Kasumi-1 (cell line): ENCODE measurements around the gene LHPP.
"Not testable (repeated sequence)": the region's sequence is repeated elsewhere in the genome, so short reads cannot be mapped to it uniquely, and the experiment has no call there.

Experiments used
- DNase-seq, 2 experiments: peaks; one replicate each; lab custom pipeline; 2025; lab: John Stamatoyannopoulos, UW

LHPP gene

GRCh38 chr10:124606822-124607221 lies 145.2 kb downstream of the LHPP start:
- DNase-seq, result peak in 1 of 2 experiments; percentile 39

- DNase-seq, result no peak
These were observed 146.1 kb downstream of the LHPP start for GRCh38 chr10:124607693-124608092.

- DNase-seq, result no peak
These were observed 146.6 kb downstream of the LHPP start for GRCh38 chr10:124608093-124608721.

GRCh38 chr10:124609698-124610097 lies 148.1 kb downstream of the LHPP start:
- DNase-seq, result no peak

DNA sequence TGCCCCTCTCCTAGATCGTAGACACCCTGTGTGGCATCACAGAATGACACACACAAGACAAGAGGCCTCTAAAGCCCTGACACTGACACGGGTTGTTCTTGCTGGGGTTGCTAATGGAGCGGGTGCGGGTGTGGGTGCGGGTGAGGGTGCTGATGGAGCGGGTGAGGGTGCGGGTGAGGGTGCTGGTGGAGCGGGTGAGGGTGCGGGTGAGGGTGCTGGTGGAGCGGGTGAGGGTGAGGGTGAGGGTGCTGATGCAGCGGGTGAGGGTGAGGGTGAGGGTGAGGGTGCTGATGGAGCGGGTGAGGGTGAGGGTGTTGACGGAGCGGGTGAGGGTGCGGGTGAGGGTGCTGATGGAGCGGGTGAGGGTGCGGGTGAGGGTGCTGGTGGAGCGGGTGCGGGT lies 148.6 kb downstream of the LHPP start:
- DNase-seq, result not testable (repeated sequence)

GRCh38 chr10:124610851-124611250 lies 149.2 kb downstream of the LHPP start:
- DNase-seq, result not testable (repeated sequence)

- peak; percentile 93 to 97 for DNase-seq
These were observed 150.1 kb downstream of the LHPP start for GRCh38 chr10:124611738-124612137.

DNA sequence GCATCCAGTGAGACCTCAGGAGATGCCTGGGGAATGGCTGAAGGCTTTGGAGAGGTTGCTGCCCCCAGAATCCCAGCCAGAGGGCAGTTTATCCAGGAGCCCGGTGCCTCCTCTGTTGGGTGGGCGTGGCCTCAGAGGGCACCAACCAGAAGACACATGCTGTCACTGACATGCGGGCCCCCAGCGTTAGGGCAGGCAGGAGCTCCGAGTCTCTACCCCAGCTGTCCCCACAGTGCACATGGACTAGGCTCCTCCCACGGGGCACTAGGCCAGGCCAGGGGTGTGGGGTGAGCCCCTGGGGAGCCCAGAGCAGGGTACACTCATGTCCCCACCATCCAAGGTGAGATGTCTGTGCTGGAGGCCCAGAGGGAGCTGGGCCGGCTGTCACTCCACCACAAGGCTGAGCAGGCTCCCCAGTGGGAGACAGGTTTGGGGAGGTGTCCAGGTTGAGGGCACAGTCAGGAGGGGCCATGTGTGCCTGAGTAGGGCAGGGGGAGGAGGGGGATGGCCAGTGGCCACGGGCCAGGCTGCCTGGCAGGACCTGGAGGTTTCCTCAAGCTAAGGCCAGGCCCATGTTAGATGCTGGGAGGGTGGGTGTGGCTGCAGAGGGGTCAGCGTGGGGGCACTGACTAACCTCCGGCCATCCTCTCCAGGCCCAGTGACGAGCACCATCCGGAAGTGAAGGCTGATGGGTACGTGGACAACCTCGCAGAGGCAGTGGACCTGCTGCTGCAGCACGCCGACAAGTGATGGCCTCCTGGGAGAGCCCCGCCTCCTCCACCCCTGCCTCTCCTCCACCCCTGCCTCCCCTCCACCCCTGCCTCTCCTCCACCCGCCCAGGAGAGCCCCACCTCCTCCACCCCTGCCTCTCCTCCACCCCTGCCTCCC lies 151.2 kb downstream of the LHPP start:
- no peak for DNase-seq

- no peak for DNase-seq
These were observed 152.5 kb downstream of the LHPP start for GRCh38 chr10:124614003-124614659.

- no peak for DNase-seq
These were observed 153.6 kb downstream of the LHPP start for GRCh38 chr10:124615259-124615658.

DNA sequence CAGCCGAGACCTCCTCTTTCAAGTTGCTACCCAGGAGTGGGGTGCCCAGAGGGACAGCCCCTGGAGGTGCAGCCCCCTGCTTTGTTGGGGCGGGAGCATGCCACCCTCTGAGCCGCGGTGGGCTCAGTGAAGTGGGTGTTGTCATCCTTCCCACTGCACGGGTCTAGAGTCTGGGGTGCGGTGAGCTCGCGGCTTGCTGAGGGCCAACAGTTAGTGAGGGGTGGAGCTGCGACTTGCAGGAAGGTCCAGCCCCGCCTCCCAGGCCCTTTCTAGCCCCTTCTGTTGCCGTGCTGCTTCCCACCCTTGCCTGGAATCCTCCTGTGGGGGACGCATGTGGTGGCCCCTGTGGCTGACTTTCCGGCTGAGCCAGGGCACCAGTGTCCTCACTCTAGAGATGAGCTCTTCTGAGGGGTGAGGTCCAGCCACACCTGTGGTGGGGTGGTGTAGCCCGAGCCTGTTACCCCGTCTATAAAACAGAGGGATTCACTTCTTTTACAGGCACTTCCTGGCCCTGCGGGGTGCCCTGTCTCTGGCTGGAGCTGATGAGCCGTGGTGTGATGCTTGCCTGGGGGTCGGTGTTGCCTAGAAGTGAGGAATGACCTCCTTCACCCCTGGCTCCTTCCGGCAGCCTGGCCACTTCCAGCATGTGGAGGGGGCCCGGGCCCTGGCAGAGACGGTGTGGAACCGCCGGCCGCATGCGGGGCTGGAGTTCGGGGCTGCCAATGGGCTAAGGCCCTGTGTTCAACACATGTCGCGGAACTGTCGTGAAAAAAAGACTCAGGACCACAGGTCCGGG lies 154.6 kb downstream of the LHPP start:
- DNase-seq, result no peak

DNA sequence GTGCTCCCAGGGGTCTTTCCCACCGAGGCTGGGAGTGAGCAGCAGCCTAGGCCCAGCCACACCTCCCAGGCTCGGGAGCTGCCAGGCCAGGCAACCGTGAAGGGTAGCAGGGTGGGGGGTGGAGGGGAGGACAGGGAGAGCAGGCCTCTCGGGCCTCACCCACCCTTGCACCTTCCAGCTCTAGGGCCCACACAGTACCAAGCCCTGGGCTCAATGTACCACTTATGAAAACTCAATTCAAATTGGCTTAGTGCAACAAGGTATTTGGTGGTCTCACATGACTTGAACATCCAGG lies 155.2 kb downstream of the LHPP start:
- DNase-seq, result no peak

DNA sequence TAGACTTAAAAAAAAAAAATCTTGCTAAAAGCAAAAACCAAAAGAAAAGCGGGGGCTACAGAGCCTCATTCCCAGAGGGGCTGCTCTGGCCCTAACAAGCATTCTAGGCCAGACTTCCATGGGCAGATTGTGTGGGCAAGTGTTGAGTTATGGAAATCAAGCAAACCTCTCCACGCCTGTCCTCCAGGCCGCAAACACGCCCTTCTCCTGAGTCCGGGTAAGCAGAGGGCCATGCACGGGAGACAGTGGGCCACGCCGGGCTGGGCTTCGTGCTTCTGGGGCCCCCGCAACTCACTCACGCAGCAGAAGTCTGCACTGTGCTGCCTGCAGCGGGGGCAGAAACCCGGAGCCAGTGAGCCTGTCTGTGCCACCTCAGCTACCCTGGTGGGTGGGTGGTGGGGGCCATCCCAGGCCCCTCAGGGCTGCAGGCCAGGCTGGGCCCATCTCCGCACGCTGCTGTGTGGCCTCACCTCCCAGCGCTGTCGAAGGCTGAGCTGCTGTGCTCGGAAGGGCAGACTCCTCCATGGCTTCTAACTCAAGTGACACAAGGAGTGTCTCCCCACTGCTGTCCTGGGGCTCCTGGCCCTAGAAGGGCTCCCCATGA lies 156.9 kb downstream of the LHPP start:
- DNase-seq, result no peak

- peak; percentile 33 to 57 for DNase-seq
These were observed 157.6 kb downstream of the LHPP start for GRCh38 chr10:124619195-124619594.

GRCh38 chr10:124619802-124620490 lies 158.3 kb downstream of the LHPP start:
- no peak for DNase-seq

DNA sequence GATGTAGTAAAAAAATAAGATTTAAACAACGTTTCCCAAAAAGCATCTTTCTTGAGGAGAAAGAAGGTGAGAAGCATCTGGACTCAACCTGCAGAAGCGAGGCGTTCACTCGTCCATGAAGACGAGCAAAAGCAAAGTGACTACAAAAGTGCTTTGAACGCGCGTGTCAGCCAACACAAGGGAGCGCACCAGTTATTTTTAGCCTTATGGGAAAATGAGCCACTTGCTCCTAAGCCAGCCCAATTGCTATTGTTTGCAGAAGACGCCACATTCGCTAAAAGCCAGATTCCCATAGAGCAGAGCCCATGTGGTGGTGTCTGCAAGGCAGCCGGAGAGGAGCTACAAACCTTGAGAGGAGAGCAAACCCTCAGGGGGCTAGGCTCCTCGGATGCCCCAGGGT lies 160.0 kb downstream of the LHPP start:
- no peak for DNase-seq

- DNase-seq, result no peak
These were observed 160.5 kb downstream of the LHPP start for GRCh38 chr10:124622158-124622557.

DNA sequence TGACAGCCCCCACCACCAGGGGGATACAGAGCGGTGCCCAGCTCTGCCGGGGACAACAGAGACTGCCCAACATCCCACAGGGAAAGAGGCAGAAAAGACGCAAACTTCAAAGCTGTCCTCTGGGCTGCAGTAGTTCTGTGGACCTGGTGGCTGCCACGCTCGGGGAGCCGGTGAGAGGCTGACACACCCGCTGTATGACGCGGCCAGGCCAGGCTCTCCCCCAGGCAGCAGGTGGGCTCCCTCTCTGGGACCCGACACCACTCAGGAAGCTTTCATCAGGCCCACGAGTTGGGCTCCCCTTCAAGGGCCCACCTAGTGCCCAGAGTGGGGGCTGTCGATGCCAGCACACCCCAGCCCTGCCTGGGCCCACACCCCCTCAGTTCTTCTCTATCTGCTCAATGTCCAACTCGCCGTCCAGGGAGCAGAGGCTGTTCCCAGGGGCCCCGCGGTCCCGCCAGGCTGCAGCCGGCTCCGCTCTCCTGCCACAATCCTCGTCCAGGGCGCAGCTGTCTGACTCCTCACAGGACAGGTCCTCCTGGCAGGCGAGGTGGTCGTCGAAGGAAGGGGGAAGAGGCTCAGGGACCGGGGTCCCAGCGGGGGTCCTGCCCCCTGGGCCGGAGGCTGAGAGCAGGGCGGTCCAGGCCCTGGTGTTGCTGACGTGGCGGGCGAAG lies 161.4 kb downstream of the LHPP start:
- no peak for DNase-seq

DNA sequence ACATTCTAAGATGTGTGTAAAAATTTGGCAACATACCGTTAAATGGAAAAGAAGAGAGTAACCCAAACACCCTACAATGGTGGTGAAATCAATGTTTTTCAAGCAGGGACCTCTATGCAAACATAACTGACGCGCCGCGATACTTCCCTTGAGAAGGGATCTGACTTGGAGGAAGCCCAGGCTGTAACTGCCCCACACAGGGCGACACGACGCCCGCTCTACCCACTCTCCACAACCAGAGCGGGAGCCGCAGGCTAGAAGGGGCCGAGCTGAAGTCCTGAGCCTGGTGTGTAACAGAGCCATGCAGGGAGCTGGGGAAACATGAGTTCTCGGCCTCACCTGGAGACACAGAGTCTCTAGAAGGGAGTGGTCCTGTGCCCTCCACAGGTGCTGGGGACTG lies 162.4 kb downstream of the LHPP start:
- no peak for DNase-seq

- DNase-seq, result no peak
These were observed 162.8 kb downstream of the LHPP start for GRCh38 chr10:124624466-124624865.

DNA sequence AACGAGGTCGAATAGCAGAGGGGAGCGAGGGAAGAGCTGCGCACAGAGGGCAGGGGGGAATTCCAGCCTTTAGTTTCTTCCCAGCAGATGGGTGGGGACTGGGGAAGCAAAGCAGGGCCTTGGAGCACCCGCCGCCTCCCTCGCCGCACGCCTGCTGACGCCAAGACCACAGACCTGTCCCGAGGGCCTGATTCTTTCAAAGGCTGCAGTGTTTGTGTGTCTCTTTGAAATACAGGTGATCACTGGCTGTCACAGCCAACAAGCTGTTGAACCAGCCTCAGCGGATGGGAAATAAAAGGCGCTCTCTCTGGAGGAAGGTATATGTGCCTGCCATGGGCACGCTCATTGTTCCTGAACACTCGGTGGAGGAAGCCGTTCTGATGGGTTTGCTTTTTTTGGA lies 163.3 kb downstream of the LHPP start:
- DNase-seq, result no peak
